SKM-1 (cell line): ENCODE results near the gene BACH2.
"Not testable (repeated sequence)": the region's sequence is repeated elsewhere in the genome, so short reads cannot be mapped to it uniquely, and the experiment has no call there.

Experiments
- DNase-seq: peaks from one replicate; lab custom pipeline; 2025; ENCODE audit not compliant: unreplicated experiment; lab: John Stamatoyannopoulos, UW

Gene BACH2

DNA sequence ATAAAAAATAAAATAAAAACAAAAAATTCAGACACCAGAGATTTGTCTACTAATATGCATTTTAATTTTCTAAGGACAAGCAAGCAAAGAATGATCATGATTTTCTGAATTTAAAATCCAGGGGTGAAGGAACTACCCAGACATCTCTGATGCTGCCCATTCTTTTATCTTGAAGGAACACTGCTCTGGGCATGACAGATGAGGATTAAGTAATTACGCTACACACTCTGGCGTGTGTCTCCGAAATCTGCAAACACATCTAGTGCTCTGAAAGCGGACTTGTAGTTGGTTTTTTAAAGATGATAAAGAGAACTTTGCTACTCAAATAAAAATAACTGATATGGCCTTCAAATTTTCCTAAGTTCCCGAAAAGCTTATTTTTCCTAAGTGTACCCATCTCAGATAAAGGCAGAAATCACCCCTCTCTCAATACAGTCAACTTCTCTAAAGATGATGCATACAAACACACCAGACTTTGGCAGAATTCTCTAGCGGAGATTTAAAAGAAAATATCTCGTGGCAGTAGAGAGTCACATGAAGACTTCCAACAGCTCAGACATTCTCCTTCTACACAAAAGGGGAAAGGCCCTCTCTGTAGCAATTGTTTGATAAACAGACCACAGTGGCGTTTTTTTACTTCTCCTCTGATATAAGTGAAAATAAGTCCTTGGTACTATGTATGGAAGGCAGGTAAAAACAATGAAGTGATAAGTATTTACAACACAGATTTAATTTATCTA is 133.8 kb downstream of the BACH2 start:
- no peak for DNase-seq

DNA sequence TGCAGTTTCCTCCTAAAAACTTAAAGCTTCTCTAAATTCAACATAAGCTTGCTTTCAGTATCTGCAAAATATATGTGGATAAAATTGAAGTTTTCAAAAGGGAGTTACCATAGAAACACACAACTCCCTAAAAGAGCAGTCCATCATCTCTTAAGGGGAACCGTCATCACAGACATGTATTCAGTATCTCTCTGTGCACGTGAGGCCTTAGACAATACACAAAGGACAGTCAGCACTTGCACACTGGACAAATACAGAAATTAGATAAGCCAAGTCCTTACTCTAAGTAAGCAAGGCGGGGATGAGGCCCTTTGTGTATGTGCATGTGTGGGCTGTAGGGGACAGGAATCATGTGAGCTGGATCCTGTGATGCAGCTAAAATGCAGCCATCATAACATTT is 136.6 kb downstream of the BACH2 start:
- no peak for DNase-seq

DNA sequence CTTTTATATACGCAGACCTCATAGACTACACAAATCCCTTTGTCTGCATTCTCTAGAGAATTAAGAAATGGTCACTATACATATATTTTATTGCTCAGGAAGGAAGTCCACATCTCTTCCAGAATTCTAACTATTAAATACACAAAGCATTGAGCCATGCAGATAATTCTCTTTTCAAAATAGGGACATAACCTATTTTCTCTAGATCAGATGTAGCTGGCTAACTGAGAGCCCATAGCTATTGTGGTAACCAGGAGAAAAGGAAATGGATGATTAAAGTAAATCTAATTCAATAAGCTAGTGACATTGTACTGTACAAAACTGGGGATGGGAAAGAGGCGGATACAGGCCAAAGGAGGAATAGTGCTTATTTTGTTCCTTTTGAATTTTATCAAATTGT is 137.2 kb downstream of the BACH2 start:
- no peak for DNase-seq

DNA sequence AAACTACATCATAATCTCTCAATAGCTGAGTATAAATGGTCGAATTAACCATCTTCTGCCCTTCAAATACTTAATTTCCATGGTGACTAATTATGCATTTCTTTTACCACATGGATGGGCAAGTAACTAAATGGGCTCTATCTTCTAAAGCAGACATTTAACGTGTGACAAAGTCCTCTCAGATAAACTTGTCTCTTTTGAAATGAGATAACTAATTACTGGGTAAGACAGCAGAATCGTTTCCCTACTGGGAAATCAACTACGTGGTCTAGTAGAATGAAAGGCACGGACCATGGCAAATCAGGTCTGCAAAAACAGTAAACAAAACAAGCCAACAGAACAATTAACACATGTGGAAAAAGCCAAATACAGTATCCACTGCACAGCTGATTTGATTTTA is 137.7 kb downstream of the BACH2 start:
- no peak for DNase-seq

DNA sequence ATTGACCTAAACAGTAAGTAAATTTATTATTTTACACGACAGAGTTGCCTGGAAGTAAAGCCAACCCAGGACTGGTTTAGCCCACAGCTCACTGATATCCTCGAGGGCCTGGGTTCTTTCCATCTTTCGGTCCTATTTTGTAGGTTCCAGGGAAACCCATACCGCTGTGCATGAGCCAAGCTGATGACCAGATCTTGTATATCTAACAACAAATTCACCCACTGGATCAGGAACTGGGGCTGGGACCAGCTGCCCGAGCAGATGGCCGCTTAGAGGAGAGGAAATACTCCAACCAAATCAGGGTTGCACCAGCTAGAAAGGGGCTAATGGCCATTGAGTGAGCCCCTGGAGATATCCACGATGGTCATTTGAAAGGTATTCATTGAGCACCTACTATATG is 139.2 kb downstream of the BACH2 start:
- no peak for DNase-seq

DNA sequence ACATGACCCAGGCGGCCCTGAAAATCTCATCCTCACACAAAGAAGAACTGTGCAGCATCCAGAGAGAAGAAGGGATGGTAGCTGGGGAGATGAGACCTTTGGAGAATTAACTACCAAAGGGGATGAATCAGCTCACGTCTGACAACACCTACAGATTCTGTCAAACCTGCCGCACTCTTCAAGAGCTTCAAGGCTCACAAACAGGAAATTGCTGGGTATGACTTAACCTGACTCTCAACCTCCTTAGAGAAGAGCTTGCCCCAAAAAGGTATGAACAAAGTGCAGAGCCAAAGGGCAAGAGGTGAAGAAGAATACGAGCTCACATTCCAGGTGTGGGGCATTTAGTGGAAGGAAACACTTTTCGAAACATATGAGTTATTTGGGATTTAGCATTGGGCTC is 139.8 kb downstream of the BACH2 start:
- DNase-seq = no peak

DNA sequence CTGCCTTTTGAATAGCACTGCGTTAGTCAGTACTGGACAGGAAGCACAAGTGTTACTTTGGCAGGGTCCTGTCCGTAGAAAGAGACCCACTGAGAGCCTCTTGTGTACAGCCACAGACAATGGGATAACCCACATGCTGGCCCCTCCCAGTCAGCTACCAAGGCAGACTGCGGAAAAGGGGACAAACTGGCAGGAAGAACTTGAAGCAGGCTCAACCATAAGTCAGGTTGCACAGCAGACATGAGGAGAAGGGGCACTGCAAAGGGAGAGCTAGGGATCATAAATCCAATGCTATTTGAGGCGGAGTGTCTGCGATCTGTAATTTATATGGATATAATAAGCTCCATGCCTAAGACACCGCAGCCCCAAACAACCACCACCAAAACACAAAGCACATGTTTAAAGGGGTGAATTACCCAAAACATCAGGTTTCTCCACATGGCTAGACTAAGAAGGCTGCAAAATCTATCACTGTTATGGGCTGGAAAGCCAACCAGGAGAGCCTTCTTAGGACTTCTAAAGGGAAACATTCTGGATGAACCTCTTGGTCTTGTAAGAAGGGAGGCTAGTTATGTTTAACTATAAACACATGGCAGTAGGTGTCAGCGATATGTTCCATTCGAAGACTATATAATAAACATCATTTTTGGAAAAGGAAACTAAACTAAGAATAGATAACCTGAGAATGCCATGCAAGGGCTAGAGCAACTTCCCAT is 141.7 kb downstream of the BACH2 start:
- DNase-seq = no peak

DNA sequence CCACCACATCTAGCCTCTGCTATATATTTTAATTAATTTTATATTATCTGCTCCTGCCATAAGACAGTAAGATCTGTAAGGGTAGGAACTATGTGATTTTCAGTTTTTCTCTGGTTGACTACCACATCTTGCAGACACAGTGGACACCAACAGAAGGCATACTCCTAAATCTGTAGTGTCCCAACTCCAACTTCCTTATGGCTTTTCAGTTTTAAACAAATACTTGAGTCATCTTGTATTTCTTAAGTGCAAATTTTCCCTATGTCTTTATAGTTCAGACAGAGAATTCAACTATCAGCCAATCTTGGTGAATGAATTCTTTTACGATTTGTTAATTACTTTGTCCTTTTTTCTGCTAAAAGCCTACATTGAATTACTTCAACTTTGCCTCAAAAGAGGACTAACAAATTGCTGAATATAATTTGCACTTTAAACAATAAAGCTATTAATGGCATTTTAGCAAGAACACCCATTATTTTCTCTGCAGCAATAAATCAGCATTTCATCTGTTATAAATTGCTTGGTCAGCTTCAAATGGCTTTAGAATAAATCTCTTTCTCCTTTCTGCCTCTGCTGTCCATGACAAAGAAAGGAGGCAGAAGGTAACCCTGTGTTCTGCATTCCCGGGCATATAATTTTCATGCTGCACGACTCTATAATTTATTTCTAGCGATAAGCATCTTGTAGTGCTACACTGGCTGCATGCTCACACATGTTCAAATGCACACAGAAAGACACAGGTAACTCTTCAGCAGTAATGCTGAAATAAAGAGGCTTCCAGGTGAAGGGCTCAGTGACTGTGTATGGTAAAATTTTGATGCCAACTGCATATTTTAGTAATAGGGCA is 144.8 kb downstream of the BACH2 start:
- DNase-seq = no peak

DNA sequence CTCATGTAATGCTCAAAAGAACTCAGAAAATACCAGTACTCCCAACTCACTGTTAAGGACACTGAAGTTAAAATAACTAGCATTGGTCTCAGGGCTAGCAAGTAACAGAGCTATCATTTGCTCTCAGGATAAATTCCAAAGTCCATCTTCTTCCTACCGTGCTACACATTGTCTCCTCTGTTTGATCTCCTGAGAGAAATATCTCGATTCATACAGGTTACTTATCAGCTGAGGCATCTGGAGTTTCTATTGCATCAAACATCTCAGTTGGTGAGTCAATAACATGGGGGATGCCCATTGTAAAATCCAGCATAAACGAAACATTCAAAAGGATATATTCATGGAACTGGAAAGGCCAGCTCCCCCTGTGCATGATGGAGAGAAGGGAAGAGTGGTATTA is 147.4 kb downstream of the BACH2 start:
- no peak for DNase-seq

DNA sequence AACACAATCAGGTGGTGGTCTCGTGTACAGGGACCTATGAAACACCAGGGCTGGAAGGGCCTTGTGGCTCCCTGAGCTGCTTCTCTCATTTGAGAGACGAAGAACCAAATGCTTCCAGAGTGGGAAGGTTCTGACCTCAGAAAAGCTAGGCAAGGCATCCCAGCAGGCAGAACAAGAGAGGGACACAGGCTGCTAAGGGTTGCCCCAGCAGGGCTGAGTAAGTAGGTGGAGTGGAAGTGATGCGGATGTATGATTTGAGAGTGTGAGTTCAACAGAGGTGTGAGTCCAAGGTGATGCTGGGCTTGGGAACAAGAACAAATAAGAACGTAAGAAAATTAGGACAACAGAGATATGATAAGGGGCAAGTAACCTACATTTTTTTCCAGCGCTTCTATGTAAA is 147.8 kb downstream of the BACH2 start:
- DNase-seq = no peak

DNA sequence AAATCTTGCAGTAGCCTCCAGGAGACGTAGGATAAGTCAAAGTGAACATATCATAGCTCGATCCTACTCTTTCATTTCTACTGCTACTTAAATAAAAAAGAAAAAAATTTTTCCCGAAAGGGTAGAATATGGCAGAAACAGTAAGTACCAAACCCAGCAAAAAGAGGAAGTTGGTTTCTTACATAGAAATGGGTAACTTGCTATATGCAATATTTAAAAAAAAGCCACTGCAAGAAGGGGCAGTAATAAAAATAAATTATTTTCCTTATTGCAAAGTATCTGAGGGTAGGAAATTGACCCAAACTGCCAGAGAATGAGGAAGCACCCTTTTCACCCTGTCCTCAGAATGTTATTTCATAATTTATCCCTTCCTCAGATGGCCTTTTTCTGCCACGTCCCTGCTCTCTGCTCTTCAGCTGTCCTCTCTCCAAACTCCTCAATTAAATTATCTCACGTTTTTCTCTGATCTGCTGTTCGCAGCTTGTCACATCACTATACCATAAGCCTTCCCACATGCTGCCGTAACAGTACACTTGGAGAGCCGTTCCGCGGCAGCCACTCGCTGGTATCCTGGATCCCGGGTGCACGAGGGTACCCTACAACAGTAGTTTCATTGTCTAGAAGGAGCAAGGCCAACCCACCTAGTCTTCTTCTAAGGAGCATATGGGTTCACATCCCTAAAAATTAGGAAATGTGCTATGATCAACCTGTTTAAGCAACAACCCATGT is 149.6 kb downstream of the BACH2 start:
- peak; percentile 80 for DNase-seq

DNA sequence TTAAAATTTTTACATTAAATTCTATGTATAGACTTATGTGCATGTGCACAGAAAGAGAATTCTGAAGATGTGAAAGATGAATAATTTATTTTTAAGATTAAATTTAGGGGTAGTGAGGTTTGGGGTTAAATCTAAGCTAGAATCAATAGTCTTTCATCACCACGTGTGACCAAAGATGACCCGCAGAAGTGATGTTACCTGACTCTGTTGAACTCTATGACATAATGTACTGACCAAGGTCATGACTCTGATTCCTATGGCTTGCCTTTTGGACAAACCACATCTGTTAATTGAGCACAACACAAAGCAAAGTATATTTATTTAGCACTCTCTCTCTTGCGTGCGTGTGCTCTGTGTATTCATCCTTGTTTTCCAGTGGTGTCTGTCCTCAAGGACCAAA is 150.6 kb downstream of the BACH2 start:
- DNase-seq = no peak

DNA sequence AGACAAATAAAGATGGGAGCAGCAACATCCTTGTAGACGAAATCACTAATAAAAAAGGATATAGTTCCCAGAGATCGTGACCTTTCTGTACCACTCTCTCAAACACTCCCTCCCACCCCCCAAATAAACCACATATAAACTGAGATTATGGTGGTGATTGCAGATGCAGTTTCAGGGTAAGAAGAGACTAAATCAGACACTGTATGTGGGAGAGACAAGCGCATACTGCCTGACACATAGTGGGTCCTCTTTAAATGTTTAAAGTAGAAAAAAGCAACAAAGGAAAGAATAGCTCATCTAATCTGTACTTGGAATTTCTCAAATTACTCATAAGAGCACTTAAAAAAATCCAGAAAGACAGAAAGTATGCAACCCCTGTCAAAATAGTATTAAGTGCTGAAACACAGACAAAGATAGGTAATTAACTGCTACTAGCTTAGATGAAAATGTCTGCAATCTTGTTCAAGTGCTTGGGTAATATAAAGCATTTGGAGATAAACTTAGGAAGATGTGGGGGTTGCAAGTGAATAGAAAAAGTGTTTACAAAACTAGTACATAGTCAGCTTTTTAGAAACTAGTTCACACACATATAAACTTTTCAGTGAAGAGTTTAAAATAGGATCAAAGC is 151.6 kb downstream of the BACH2 start:
- DNase-seq = no peak

DNA sequence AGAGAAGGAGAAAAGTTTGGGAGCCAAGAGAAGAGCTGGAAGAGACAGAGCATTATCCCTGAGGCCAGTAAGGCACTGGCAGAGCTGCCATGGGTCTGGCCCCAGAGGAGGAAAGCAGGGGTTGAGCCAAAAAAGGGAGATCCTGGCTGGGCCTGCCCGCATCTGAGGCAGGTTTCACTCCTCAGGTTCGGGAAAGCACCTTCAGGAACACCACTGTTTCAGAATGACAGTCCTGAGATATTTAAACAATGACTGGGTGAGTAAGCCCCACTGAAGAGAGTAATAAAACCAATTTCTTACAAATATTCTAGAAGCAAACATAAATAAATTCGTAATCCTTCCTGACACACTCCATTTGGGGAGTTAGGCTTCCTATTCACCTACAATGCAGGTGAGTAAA is 152.2 kb downstream of the BACH2 start:
- DNase-seq = no peak

DNA sequence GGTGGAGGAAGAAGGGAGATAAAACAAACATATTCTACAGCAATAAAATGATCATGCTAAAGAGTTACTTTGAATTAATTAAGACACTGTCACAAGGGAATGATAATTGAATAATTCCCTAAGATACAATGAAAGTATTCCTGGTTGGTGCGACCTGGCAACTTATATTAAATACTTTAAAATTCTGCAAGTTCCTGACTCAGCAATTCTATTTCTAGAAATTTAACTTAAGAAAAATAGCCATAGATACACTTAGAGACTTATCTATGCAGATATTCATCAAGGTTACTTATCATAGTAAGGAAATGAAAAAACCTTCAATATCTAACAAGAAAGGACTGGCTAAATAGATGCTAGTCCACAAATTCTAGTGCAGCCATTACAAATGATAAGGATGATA is 156.0 kb downstream of the BACH2 start:
- DNase-seq = no peak

DNA sequence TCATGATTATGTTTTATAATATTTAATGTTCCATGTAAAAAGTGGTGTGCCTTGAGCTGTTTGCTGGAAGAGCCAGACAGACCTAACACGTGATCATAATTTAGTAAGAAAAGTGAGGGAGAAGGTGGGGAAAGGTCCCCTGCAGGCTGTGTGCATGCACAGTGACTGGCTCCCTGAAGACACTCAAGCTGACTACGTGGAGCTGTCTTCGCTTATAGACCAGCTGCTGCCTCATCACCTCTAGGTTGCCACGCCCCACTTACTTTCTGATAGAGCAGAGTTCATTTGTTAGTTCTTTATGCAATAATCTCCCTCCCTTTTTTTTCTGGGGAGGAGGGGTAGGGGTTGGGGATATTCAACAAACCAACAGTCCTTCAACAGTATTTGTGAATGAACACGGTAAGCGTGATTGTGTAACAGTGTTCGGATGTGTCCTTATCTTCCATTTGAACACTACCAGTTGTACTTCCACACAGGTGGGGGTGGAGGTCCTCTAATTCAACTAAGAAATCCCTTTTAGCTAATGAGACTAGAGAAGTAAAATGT is 157.3 kb downstream of the BACH2 start:
- DNase-seq = no peak

DNA sequence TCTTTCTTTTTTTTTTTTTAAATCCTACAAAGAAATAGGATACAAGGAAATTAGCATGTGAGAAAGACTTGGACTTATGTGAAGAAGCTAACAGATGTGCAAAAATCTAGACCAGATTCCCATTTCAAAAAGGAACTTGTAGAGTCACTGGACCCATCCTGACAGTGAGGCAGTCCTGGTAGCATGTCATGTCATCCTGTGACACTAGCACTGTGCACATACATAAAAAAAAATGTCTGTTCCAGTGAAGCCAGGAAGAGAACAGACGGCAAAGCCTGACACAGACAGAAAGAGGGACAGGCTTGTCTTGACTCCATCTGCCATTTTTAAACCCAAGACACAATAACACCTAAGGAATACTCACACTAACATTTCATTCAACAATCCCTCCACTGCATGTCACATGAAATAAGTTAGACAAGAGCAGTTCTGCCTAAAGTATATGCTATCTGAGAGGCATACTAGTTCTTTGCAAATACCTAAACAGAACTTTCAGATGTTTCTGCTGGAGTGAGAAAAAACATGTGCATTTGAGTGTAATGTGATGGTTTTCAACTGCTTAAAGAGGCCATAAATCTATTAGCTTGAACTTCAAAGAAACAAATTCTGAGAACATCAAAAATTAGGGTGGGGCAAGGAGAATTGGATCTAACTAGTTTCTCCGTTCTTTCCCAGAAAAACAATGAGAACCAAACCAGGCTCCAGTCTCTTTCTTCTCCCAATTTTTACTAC is 159.6 kb downstream of the BACH2 start:
- no peak for DNase-seq

DNA sequence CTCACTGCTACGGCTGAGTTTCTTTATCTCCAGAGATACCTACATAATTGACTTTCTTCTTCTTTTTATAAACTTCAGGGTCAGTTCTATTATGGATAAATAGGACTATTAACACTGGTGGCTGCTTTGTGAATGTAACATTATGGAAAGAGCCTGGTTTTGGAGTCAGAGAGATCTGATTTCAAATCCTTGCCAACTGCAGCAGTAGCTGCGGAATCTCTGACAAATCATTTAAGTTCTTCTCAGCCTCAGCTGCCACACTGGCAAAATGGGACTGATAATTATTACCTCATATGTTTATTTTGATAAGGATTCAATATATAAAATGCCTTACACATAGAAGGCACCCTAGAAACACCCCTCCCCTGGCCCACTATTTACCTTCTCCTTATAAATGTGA is 160.5 kb downstream of the BACH2 start:
- DNase-seq = no peak

DNA sequence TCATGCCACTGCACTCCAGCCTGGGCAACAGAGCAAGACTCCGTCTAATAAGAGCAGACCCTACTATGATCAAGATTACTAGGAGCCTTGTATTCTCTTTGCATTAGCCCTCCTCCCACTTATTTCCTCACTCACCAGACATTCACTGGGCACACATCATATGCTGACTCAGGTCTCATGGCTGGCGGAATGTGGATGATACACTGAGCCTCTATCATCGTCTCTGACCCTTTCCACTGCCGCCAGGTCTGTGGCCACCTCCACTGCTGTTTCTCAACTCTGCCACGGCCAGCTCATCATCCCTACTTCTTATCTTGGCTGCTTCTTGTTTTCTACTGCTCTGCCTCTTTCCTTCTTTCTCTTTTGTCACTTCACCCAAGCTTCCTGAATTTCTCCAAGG is 161.0 kb downstream of the BACH2 start:
- no peak for DNase-seq

DNA sequence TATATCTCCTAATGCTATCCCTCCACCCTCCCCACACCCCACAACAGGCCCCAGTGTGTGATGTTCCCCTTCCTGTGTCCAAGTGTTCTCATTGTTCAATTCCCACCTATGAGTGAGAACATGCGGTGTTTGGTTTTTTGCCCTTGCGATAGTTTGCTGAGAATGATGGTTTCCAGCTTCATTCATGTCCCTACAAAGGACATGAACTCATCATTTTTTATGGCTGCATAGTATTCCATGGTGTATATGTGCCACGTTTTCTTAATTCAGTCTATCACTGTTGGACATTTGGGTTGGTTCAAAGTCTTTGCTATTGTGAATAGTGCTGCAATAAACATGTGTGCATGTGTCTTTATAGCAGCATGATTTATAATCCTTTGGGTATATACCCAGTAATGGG is 163.0 kb downstream of the BACH2 start:
- not testable (repeated sequence) for DNase-seq
